HG02571 (cell line): ENCODE measurements around the gene MATN1.

Experiments used
- ATAC-seq: cut with Tn5 transposase; IDR thresholded peaks from one replicate; pipeline ENCODE4 v1.9.1; 2021; ENCODE audit warnings: mild to moderate bottlenecking, moderate library complexity; ENCODE audit not compliant: unreplicated experiment

Gene MATN1

DNA sequence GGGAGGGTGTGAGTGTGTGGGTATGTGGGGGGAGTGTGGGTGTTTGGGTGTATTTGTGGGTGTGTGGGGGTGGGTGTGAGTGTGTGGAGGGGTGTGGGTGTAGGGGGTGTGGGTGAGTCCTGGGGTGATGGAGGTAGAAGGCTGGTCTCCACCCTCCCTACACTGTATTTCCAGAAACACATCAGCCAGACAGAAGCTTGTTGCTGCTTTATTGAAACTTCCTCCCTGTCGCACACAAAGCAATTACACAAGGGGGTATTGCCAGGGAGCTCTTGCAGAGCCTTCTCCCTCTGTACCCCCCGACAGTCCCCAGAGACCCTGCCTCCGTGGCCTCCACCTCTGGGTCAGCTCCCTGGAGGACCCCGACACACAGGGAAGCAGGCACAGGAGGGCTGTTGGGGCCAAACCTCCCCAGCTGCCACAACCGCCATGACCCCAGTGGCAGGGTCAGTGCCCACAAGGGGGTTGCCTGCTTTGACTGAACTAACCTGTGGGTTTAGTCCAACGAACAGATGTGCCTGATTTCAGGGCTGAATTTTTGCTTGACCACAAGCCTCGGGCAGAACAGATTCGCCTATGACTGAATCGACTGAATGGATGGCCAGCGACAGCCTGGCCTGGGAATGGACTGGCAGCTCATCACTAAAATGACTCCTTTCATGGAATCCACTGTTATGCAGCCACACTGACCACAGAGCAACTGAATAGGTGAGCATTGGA is 9.1 kb upstream of the MATN1 start:
- no peak for ATAC-seq

DNA sequence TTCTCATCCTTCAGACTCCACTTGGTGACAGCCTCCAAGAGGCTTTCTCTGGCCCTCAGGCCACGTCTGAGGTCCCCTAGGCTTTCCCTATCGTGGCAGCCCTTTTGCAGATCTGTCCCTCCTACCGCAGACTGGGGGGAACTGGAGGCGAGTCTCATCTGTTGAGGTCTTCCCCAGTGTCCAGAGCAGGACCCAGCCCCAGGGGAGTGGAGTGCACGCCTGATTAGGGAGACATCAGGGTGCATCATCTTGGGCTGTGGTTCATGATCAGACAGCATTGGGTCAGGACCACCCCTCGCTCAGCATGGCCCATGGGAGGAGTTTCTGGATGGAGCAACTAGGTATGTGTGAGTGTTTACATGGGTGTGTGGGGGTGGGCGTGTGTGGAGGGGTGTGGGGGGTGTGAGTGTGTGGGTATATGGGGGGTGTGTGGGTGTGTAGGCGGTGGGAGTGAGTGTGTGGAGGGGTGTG is 8.5 kb upstream of the MATN1 start:
- ATAC-seq, result no peak

GRCh38 chr1:30731109-30731805 is 7.9 kb upstream of the MATN1 start:
- no peak for ATAC-seq

DNA sequence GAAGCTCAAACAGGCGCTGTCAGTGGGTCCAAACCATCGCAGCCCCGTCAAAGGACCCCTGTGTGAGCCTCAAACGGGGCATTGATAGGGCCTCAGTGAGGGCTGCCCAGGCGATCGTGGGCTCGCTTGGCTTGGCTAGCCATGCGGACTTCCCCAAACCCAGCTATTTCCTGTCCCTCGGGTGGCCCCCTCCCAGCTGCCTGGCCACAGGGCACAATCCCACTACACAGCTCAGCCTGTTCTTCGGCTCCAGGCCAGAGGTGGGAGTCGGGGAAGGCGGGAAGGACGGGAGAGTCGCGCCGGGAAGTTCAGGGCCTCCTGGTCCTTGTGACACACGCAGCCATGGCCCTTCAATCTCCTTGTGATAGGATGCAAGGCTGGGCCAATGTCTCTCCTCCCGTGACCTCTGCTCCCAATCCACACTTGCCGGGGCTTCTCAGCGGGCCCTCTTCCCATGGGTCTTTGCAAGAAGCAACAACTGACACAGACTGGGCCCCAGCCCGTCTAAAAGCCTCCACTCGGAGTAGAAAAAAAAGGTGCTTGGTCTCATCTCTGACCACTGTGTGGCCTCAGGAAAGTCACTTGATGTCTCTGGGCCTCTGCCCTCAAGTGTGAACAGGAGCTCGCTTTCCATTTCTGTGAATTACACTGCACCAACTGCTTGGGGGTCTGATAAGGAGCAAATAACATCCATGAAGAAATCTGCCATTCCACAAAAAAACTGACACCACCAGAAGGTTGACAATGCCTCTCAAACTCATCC is 7.1 kb upstream of the MATN1 start:
- no peak for ATAC-seq

DNA sequence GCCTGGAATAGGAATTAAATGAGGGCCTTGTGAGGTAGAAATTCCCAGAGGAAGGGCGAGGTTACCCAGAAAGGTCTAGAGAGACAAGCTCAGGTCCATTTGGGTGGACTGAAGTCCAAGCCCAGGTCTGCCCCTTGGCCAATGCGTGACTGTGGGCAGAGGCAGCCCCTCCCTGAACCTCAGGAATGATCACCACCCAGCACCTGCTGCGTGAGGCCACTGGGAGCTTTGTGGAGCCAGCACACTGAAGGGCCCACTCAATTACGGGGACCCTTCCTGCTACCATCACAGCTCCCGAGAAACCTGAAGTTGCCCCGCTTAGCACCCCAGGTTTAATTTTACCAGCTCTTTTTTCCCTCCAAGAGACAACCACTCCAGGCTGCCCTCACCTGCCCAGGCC is 6.5 kb upstream of the MATN1 start:
- no peak for ATAC-seq

DNA sequence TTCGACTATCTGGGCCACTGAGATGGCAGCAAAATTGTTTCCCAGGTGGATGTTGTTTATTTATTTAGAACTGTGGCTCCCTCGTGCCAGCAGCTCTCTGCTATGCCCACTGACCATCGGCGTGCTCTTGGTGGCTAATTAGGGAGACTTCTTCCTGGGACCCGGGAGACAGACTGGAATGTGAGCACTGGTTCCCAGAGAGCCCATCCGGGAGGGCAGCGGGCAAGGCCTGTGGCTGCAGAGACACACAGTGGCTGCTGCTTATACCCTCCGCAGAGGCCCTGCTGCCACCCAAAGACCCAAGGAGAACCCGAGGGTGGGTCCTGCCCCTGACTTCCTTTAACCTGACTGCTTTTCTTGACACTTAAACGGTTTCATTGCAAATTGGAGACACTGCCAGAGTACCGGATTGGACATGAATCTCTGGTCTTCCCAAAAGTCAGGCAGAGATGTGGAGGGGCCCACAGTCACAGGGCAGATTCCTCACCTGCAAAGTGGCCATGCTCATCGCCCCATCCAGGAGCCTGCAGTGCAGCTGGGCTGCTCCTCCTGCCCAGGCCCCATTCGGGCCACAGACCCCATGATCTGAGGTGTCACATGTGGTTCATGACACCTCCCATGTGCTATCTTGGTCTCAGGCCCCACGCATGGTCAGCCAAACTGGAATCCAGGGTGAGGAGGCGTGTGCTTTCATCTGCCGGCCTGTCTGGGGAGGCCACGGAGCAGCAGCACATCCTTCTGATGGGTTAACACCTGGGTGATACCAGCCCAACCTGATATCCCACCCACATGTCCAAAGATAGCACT is 5.7 kb upstream of the MATN1 start:
- ATAC-seq, result no peak

- no peak for ATAC-seq
These were observed 5.0 kb upstream of the MATN1 start for GRCh38 chr1:30728340-30728739.

DNA sequence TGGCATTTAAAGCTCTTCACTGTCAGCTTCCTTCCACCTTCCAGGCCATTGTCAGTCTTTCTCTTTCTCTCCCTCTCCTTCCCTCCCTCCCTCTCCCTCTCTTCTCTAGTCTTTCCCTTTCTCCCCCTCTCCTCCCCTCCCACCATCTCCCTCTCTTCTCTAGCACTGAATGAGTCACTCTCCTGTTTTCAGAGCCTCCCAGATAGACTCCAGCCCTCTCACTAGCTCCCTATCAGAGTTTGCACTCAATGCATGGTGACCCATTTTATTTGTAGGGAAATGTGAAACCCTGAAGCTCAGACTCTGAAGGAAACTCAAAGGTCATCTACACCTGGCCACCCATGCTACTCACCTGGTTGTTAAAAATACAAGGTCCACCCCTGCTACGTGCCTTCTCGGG is 4.4 kb upstream of the MATN1 start:
- ATAC-seq, result no peak

DNA sequence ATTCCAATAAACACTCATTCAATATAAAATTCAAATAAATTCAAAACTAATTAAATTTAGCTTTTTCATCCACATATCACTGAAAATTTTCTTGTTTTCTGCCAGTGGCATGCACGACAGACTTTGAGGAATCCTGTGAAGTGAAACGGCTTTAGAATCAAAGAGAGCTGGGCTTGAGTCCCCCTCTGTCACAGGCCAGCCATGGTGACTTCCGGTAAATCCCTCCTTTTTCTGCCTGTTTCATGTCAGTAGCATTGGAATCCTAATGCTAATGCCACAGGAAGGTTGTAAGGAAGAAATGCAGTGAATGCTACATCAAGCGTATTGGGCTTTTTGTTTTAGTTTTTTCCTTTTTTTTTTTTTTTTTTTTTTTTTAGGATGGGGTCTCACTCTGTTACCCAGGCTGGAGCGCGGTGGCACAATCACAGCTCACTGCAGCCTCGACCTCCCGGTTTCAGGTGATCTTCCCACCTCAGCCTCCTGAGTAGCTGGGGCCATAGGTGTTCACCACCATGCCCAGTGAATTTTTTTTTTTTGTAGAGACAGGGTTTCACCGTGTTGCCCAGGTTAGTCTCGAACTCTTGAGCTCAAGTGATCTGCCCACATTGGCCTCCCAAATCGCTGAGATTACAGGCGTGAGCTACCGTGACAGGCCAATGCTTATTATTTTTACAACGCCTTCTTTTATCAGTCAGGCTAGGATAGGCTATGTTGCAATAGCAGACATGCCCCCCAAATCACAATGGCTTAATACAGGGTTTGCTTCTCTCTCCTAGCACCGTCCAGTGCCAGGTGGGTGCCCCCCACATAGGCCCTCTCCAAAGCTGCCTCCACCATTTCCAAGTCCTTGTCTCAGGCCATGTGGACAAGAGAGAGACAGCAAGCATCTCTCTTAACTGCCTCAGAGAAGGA is 3.6 kb upstream of the MATN1 start:
- ATAC-seq, result no peak

DNA sequence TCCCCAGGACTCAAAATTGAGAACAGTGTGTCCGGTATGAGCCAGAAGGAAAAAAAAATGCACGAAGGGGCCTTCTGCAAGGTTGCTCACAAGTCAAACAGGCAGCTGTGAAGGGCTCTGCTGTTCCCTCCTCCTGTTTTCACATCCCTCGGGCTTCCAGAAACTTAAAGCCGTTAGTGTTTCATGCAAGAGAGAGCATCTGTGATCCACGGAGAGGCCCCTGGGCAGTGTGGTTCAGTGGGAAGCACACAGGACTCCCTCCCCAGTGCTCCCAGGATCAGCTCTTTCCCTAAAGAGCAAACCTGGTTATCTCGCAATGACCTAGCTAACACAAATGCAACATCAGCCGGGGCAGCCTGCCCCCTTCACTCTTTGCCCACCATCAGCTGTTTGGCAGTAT is 2.9 kb upstream of the MATN1 start:
- no peak for ATAC-seq

GRCh38 chr1:30725450-30726095 is 2.2 kb upstream of the MATN1 start:
- no peak for ATAC-seq

- ATAC-seq, result no peak
These were observed 1.5 kb upstream of the MATN1 start for GRCh38 chr1:30724655-30725421.

- ATAC-seq, result no peak
These were observed 790 bp upstream of the MATN1 start for GRCh38 chr1:30724175-30724574.

DNA sequence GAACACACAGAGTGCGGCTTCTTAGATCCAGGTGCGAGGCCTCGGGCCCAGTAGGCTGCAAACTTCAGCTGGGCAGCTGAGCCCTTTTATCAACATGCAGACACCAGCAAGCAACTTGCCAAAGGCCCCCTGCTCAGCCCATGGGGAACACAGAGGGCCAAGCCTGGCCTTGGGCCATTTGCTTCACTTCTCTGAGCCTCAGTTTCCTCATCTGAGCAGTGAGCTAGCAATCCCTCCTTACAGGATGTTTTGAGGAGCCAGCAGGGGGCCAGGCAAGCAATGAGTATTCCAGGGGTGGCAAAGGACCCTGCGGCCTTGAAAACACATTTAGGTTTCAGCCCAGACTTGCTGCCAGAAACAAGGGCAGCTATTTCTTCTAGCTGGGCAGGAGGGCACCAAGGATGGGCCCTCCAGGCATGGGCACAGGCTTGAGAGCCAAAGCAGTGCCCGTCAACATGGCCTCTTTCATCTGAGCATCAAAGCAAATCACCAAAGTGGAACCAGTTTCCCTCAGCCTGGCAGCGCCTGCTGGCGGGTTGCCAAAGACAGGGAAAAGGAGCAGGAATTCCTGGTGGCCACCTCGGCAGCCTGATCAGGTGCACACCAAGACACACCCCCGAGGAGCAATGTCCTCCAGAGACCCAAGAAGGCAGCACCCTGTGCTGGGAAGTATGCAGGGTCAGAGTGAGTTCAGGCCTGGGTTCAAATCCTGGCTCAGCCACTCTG is 1.4 kb downstream of the MATN1 start:
- ATAC-seq, result no peak

DNA sequence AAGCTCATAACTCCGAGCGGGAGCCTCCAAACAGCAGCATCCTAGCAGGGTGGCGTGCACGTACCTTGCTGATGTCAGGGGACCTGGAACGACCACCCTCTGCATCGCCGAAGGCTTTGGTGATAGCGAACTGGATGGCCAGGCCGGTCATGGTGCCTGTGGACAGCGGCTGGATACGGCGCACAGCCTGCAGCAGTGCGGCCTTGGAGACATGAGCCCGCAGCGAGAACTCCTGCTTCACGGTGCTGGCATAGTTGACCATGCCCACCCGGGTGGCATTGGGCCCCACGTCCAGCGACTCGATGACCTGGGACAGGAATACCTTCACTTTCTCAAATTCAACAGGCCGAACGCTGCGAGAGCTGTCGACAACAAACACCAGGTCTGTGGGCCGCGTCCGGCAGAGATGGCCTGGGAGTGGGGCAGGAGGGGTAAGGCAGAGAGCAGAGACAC is 2.0 kb downstream of the MATN1 start:
- no peak for ATAC-seq

DNA sequence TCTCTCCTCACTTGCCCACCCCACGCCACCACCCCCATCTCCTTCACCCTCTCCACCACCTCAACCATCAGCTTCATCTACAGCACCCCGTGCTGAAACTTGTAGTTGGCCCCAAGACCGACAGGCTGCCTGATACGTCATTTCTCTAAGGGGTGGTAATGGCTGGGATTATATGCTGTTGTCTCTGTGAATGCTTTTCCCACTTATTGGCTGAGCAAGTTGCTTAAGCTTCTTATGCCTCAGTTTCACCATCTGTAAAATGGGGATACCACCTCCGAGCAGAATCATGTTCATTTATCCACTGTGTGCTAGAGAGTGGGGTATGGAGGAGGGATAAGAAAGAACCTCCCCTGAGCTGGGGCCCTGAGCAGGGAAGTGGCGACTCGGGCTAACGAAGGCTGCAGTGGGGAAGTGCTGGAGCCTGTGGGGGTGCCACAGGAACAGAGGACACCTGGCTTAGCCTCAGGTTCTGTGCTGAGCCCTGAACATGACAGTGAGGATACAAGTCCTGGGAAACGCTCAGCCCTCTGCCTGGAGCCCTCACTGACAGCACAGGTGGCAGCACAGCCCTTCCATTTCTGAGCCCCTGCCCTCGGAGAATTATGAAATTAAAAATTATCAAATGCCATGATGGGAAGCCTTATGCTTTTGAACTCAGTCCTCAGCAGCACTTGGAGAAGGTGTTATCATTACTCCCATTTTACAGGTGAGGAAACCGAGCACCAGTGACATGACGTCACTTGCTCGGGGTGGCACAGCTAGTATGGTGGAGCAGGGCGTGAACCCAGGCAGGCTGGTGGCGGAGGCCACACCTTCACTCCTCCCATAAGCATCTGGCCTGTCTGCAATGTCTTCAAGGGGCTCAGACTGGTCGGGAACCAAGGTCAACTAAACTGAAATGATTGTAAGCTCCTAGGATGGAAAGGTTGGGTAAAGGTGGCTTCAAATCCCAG is 2.8 kb downstream of the MATN1 start:
- no peak for ATAC-seq
